ENCODE data around the gene SH3RF1.
"Not testable (repeated sequence)": the region's sequence is repeated elsewhere in the genome, so short reads cannot be mapped to it uniquely, and the experiment has no call there.

Gene SH3RF1

DNA sequence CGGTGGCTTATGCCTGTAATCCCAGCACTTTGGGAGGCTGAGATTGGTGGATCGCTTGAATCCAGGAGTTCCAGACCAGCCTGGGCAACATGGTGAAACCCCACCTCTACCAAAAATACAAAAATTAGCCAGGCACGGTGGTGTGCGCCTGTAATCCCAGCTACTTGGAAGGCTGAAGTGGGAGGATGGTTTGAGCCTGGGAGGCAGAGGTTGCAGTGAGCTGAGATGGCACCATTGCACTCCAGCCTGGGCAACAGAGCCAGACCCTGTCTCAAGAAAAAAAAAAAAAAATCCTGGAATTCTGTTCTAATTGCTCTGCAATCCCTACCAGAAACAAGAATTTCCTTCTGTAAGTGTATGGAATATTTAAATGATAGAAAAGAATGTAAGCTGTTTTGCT is 67.5 kb downstream of the SH3RF1 start:
- not testable (repeated sequence) for H2BK5ac ChIP-seq (ENCODE audit: low read length); H3K4me2 ChIP-seq (ENCODE audit: insufficient read depth, low read length, poor library complexity, severe bottlenecking); H2BK12ac ChIP-seq (ENCODE audit: low read length); H2AFZ ChIP-seq (ENCODE audit: low read length); DNase-seq (ENCODE audit: low spot score); H3K36me3 ChIP-seq (replicated peaks in 1 of 2; ENCODE audit: control insufficient read depth in 2 of 2, insufficient read depth in 2 of 2, low read length in 2 of 2); H2BK120ac ChIP-seq (ENCODE audit: low read depth, low read length); H3K9ac ChIP-seq (ENCODE audit: low read depth, low read length, poor library complexity); H3K9me3 ChIP-seq (replicated peaks in 1 of 2; ENCODE audit: control insufficient read depth in 2 of 2, insufficient read depth in 1 of 2, low read depth in 1 of 2, low read length in 2 of 2); H2AK5ac ChIP-seq (ENCODE audit: low read depth, low read length); H3K4ac ChIP-seq (ENCODE audit: low read length); H3K18ac ChIP-seq (ENCODE audit: low read length); H2BK15ac ChIP-seq (ENCODE audit: low read length); H3K14ac ChIP-seq (ENCODE audit: low read length); H3K23ac ChIP-seq (ENCODE audit: low read depth, low read length, poor library complexity); H3K27ac ChIP-seq (replicated peaks; ENCODE audit: low read length); H3K79me1 ChIP-seq (ENCODE audit: low read depth, low read length); H4K8ac ChIP-seq (ENCODE audit: low read depth, low read length); H4K91ac ChIP-seq (ENCODE audit: low read depth, low read length, poor library complexity); H3K27me3 ChIP-seq (ENCODE audit: control insufficient read depth in 3 of 3, insufficient read depth in 3 of 3, low read depth in 1 of 3, low read length in 3 of 3); H3K4me3 ChIP-seq (ENCODE audit: low read length in 2 of 2)
- WGBS, 2 donors (ENCODE audit: extremely low coverage in 2 of 2, insufficient read length in 2 of 2, insufficient replicate concordance in 1 of 2), result no CpG with 5 or more reads among the region's 4 CpGs
- peaks cover 18 to 31% of the 10 kb centered on the region in 2 donors for H3K4me1 ChIP-seq (ENCODE audit: control insufficient read depth in 2 of 2, insufficient read depth in 1 of 2, low read depth in 1 of 2, low read length in 2 of 2)

DNA sequence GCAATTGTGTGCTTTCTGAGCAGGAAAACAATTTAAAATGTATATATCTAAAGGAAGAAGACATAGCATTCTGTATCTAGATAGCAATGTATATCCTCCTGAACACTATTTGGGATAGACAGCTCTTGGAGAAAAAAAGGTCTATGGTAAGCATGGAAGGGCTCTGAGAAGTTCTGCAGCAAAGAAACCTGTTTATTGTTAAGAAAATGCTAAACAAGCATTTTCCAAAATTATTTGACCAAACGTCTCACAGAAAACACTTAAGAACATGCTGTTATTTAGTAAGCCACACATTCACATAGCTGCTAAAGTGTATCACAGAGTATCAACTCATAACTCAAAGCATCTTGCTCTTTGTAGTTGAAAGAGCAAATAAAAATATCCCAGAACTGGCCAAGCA is 67.9 kb downstream of the SH3RF1 start:
- H2BK120ac ChIP-seq (ENCODE audit: low read depth, low read length), result no peak overlapping the region
- peaks cover 18 to 28% of the 10 kb centered on the region in 2 donors for H3K4me1 ChIP-seq (ENCODE audit: control insufficient read depth in 2 of 2, insufficient read depth in 1 of 2, low read depth in 1 of 2, low read length in 2 of 2)
- no peaks in the 10 kb centered on the region for H3K9me3 ChIP-seq (replicated peaks in 1 of 2; ENCODE audit: control insufficient read depth in 2 of 2, insufficient read depth in 1 of 2, low read depth in 1 of 2, low read length in 2 of 2)
- no peak for DNase-seq (ENCODE audit: low spot score)
- H3K27me3 ChIP-seq (ENCODE audit: control insufficient read depth in 3 of 3, insufficient read depth in 3 of 3, low read depth in 1 of 3, low read length in 3 of 3), result no peaks in the 10 kb centered on the region
- no peak overlapping the region for H2BK5ac ChIP-seq (ENCODE audit: low read length)
- no peak overlapping the region for H2AFZ ChIP-seq (ENCODE audit: low read length)
- no peak overlapping the region for H2AK5ac ChIP-seq (ENCODE audit: low read depth, low read length)
- no peak overlapping the region for H3K4ac ChIP-seq (ENCODE audit: low read length)
- H3K79me1 ChIP-seq (ENCODE audit: low read depth, low read length), result no peaks in the 10 kb centered on the region
- H3K23ac ChIP-seq (ENCODE audit: low read depth, low read length, poor library complexity), result no peak overlapping the region
- no peak overlapping the region for H3K4me2 ChIP-seq (ENCODE audit: insufficient read depth, low read length, poor library complexity, severe bottlenecking)
- no peak overlapping the region for H3K4me3 ChIP-seq (ENCODE audit: low read length in 2 of 2)
- no peak overlapping the region for H3K9ac ChIP-seq (ENCODE audit: low read depth, low read length, poor library complexity)
- WGBS, 2 donors (ENCODE audit: extremely low coverage in 2 of 2, insufficient read length in 2 of 2, insufficient replicate concordance in 1 of 2), result no CpG with 5 or more reads among the region's 1 CpG
- no peak overlapping the region for H3K27ac ChIP-seq (replicated peaks; ENCODE audit: low read length)
- H2BK12ac ChIP-seq (ENCODE audit: low read length), result no peak overlapping the region
- H3K36me3 ChIP-seq (replicated peaks in 1 of 2; ENCODE audit: control insufficient read depth in 2 of 2, insufficient read depth in 2 of 2, low read length in 2 of 2), result no peaks in the 10 kb centered on the region
- no peak overlapping the region for H4K91ac ChIP-seq (ENCODE audit: low read depth, low read length, poor library complexity)
- H3K14ac ChIP-seq (ENCODE audit: low read length), result no peak overlapping the region
- H3K18ac ChIP-seq (ENCODE audit: low read length), result no peak overlapping the region
- H4K8ac ChIP-seq (ENCODE audit: low read depth, low read length), result no peak overlapping the region
- H2BK15ac ChIP-seq (ENCODE audit: low read length), result no peak overlapping the region

DNA sequence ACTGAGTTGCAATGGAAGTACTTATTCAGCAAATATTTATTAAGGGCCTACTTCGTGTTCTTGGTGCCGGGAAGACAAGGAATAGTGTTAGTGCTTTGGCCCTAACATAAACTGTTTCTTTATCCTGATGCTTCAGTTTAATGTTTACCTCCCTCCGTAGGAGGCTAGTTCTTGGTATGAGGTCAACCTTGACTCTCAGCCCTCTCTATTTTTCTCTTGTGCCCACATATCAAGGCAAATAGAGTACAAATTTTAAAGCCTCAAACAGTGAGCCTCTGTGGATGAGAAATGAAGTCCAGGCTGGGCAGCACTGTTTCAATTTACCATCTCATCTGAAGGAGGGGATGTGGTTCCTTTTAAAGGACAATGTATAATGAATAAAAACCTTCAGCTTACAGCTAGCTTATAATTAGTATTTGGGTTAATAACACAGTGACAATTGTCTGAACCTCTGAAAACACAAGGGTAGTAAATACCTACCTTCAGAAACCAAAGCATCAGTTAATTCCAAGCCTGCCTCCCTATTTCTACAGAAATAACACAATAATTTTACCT is 68.5 kb downstream of the SH3RF1 start:
- Histone ChIP-seq H2BK12ac (ENCODE audit: low read length) (no peak overlapping the region), H4K8ac (ENCODE audit: low read depth, low read length) (no peak overlapping the region), H3K9ac (ENCODE audit: low read depth, low read length, poor library complexity) (no peak overlapping the region), H3K4me2 (ENCODE audit: insufficient read depth, low read length, poor library complexity, severe bottlenecking) (no peak overlapping the region), H3K36me3 (replicated peaks in 1 of 2; ENCODE audit: control insufficient read depth in 2 of 2, insufficient read depth in 2 of 2, low read length in 2 of 2) (no peaks in the 10 kb centered on the region), H2BK5ac (ENCODE audit: low read length) (no peak overlapping the region), H2BK15ac (ENCODE audit: low read length) (no peak overlapping the region), H3K18ac (ENCODE audit: low read length) (no peak overlapping the region), H3K4me1 (ENCODE audit: control insufficient read depth in 2 of 2, insufficient read depth in 1 of 2, low read depth in 1 of 2, low read length in 2 of 2) (peaks cover 16 to 22% of the 10 kb centered on the region in 2 donors), H3K23ac (ENCODE audit: low read depth, low read length, poor library complexity) (no peak overlapping the region), H2AK5ac (ENCODE audit: low read depth, low read length) (no peak overlapping the region), H2AFZ (ENCODE audit: low read length) (no peak overlapping the region), H3K9me3 (replicated peaks in 1 of 2; ENCODE audit: control insufficient read depth in 2 of 2, insufficient read depth in 1 of 2, low read depth in 1 of 2, low read length in 2 of 2) (no peaks in the 10 kb centered on the region), H3K4me3 (ENCODE audit: low read length in 2 of 2) (no peak overlapping the region), H2BK120ac (ENCODE audit: low read depth, low read length) (no peak overlapping the region), H3K27ac (replicated peaks; ENCODE audit: low read length) (no peak overlapping the region), H3K79me1 (ENCODE audit: low read depth, low read length) (no peaks in the 10 kb centered on the region), H3K4ac (ENCODE audit: low read length) (no peak overlapping the region), H4K91ac (ENCODE audit: low read depth, low read length, poor library complexity) (no peak overlapping the region), H3K14ac (ENCODE audit: low read length) (no peak overlapping the region), H3K27me3 (ENCODE audit: control insufficient read depth in 3 of 3, insufficient read depth in 3 of 3, low read depth in 1 of 3, low read length in 3 of 3) (no peaks in the 10 kb centered on the region)
- no CpG with 5 or more reads among the region's 3 CpGs for WGBS, 2 donors (ENCODE audit: extremely low coverage in 2 of 2, insufficient read length in 2 of 2, insufficient replicate concordance in 1 of 2)
- no peak for DNase-seq (ENCODE audit: low spot score)

DNA sequence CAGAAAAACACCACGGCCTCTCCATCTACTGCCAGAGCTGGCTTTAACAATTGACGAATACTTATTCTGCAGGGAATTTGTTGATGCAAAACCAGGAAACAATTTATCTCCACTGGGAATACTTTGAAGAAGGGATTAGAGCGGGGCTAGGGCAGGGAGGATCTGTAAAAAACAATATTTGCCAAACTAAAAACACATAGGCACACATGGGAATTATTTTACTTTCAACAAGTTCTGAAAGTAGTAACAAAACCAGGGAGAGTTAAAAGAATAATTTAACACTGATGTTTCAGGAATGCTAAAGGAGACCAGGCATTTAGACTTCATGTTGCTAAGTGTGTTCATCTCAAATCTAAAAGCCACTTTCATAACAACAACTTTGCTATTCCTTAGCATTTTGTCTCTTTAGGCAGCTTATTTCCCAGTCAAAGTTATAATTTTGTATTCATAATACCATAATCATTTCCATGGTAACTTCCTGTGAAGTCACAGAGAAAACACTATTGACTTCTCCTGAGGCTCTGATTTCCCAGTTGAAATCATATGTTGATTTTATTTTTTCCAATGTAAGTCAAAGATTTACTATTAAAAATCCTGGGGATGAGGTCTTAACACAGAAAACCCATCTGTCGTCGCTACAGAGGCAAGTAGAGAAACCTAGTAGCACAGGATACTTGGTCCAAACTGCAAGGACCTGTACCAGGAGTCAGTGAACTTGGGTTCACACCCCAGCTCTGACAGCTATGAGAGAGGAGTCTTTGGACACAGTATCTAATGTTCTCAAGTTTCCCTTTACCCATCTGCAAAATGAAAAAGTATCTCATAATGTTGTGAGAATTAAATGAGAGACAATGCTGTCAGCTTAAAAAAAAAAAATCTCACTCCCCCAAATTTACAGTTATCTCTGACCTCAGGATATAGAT is 69.3 kb downstream of the SH3RF1 start:
- H3K9me3 ChIP-seq (replicated peaks in 1 of 2; ENCODE audit: control insufficient read depth in 2 of 2, insufficient read depth in 1 of 2, low read depth in 1 of 2, low read length in 2 of 2), result peaks cover 0 to 2% of the 10 kb centered on the region in 2 donors
- H2AFZ ChIP-seq (ENCODE audit: low read length), result no peak overlapping the region
- peaks cover 10 to 17% of the 10 kb centered on the region in 2 donors for H3K4me1 ChIP-seq (ENCODE audit: control insufficient read depth in 2 of 2, insufficient read depth in 1 of 2, low read depth in 1 of 2, low read length in 2 of 2)
- no peak overlapping the region for H2BK15ac ChIP-seq (ENCODE audit: low read length)
- no peak overlapping the region for H3K4ac ChIP-seq (ENCODE audit: low read length)
- no peaks in the 10 kb centered on the region for H3K36me3 ChIP-seq (replicated peaks in 1 of 2; ENCODE audit: control insufficient read depth in 2 of 2, insufficient read depth in 2 of 2, low read length in 2 of 2)
- H3K4me2 ChIP-seq (ENCODE audit: insufficient read depth, low read length, poor library complexity, severe bottlenecking), result no peak overlapping the region
- no peak overlapping the region for H4K91ac ChIP-seq (ENCODE audit: low read depth, low read length, poor library complexity)
- no peak overlapping the region for H3K18ac ChIP-seq (ENCODE audit: low read length)
- no CpG with 5 or more reads among the region's 5 CpGs for WGBS, 2 donors (ENCODE audit: extremely low coverage in 2 of 2, insufficient read length in 2 of 2, insufficient replicate concordance in 1 of 2)
- no peak overlapping the region for H2BK12ac ChIP-seq (ENCODE audit: low read length)
- no peak overlapping the region for H3K14ac ChIP-seq (ENCODE audit: low read length)
- DNase-seq (ENCODE audit: low spot score), result no peak
- H2BK5ac ChIP-seq (ENCODE audit: low read length), result no peak overlapping the region
- H3K23ac ChIP-seq (ENCODE audit: low read depth, low read length, poor library complexity), result no peak overlapping the region
- H3K27me3 ChIP-seq (ENCODE audit: control insufficient read depth in 3 of 3, insufficient read depth in 3 of 3, low read depth in 1 of 3, low read length in 3 of 3), result no peaks in the 10 kb centered on the region
- no peak overlapping the region for H3K4me3 ChIP-seq (ENCODE audit: low read length in 2 of 2)
- H2BK120ac ChIP-seq (ENCODE audit: low read depth, low read length), result no peak overlapping the region
- H3K79me1 ChIP-seq (ENCODE audit: low read depth, low read length), result no peaks in the 10 kb centered on the region
- no peak overlapping the region for H3K27ac ChIP-seq (replicated peaks; ENCODE audit: low read length)
- no peak overlapping the region for H3K9ac ChIP-seq (ENCODE audit: low read depth, low read length, poor library complexity)
- H2AK5ac ChIP-seq (ENCODE audit: low read depth, low read length), result no peak overlapping the region
- H4K8ac ChIP-seq (ENCODE audit: low read depth, low read length), result no peak overlapping the region
